ENCODE results near the gene LANCL2.
"Not testable (repeated sequence)": the region's sequence is repeated elsewhere in the genome, so short reads cannot be mapped to it uniquely, and the experiment has no call there.

Gene LANCL2

DNA sequence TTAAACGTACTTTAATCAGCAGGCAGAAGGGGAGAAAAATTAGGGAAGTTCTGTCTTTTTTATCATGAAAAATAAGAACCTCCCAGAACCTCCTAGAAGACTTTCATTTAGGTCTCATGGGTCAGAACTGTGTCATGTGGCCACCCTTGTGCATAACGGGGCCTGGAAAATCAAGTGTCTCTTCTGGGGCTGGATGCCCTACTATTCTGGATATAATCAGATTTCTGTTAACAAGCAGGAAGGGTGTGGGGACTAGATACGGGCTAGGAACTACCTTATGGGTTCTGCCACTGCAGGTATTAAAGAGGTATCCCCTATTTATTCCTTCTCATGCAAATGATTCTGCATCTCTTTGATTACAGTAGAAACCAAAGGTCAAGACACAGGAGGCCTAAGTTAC lies 14.1 kb downstream of the LANCL2 start:
- H3K4me3 ChIP-seq (ENCODE audit: low read depth, low read length) = no peak overlapping the region
- no peak overlapping the region for H3K27ac ChIP-seq (ENCODE audit: low read depth, low read length)
- H3K9me3 ChIP-seq (ENCODE audit: control insufficient read depth, insufficient read depth, low read depth, low read length) = peaks cover 30% of the 10 kb centered on the region; the same call in 1 of the 2 replicates
- H3K4me1 ChIP-seq (ENCODE audit: control insufficient read depth, insufficient read depth, low read length) = no peaks in the 10 kb centered on the region; the same call in 1 of the 2 replicates
- no peak overlapping the region for H3K9ac ChIP-seq (ENCODE audit: low read length)
- no peaks in the 10 kb centered on the region for H3K36me3 ChIP-seq (ENCODE audit: control insufficient read depth, insufficient read depth, low read length)
- no peaks in the 10 kb centered on the region for H3K27me3 ChIP-seq (ENCODE audit: control insufficient read depth, insufficient read depth, low read length)

DNA sequence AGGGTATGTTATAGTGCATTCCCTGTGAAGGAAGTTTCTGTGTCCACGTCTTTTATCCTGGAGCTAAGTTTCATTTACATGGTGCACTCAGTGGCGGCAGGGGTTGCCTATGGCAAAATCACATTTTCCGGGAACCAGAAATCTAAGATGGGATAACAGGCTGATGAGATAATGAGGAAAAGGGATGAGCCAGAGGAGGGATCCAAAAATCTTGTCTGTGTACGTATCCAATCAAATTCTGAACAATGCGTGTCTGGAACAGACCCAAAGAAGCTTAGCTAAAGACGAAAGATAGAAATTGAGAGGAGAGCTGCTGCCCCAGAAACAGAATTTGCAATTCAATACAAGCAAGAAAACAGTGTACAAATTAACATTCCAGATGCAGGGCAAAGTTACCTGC lies 16.1 kb downstream of the LANCL2 start:
- no peak overlapping the region for H3K4me3 ChIP-seq (ENCODE audit: low read depth, low read length)
- peaks cover 42% of the 10 kb centered on the region for H3K9me3 ChIP-seq (ENCODE audit: control insufficient read depth, insufficient read depth, low read depth, low read length)

DNA sequence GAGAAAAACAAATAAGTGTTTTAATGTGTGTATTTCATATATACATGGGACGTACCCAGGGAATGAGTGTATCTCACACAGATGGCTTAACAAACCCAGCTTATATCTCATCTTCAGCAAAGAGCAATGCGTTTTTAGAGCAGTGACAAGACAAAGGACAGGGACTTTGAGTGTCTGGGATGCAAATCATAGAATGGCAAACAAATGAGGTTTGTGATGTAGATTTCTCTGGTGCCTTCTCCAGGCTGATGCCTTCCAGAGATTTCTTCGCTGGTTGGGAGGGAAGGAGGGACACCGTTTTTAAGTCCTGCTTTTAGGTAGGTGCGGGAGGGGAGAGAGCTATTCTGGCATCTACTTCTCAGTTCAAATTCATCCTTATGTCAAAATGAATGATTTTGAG lies 16.6 kb downstream of the LANCL2 start:
- H3K36me3 ChIP-seq (ENCODE audit: control insufficient read depth, insufficient read depth, low read length) = peaks cover 3% of the 10 kb centered on the region; the same call in 1 of the 2 replicates
- no peaks in the 10 kb centered on the region; the same call in 1 of the 2 replicates for H3K4me1 ChIP-seq (ENCODE audit: control insufficient read depth, insufficient read depth, low read length)
- H3K27ac ChIP-seq (ENCODE audit: low read depth, low read length) = no peak overlapping the region
- H3K9ac ChIP-seq (ENCODE audit: low read length) = no peak overlapping the region
- peaks cover 47% of the 10 kb centered on the region for H3K9me3 ChIP-seq (ENCODE audit: control insufficient read depth, insufficient read depth, low read depth, low read length)
- no peak overlapping the region for H3K4me3 ChIP-seq (ENCODE audit: low read depth, low read length)
- H3K27me3 ChIP-seq (ENCODE audit: control insufficient read depth, insufficient read depth, low read length) = no peaks in the 10 kb centered on the region

More for the DNA sequence above, 16.1 kb downstream of the LANCL2 start:
- Histone ChIP-seq H3K4me1 (ENCODE audit: control insufficient read depth, insufficient read depth, low read length) (no peaks in the 10 kb centered on the region; the same call in 1 of the 2 replicates), H3K27me3 (ENCODE audit: control insufficient read depth, insufficient read depth, low read length) (no peaks in the 10 kb centered on the region), H3K27ac (ENCODE audit: low read depth, low read length) (no peak overlapping the region), H3K9ac (ENCODE audit: low read length) (no peak overlapping the region), H3K36me3 (ENCODE audit: control insufficient read depth, insufficient read depth, low read length) (no peaks in the 10 kb centered on the region)

DNA sequence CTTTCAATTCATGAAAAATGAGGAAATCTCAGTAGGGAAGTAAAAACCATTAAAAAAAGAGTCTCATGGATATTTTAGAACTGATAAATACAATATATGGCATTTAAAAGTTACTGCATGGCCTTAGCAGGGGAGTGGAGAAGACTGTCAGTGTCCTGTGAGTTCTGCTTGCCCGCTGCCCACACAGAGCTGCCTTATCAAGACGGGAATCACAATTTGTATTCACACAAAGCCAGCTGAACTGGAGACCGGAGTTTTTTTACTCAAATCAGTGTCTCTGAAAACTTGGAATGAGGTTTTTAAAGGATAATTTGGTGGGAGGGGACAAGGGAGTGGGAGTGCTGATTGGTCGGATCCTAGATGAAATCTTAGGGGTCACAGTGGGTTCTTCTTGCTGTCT lies 17.1 kb downstream of the LANCL2 start:
- Histone ChIP-seq H3K4me1 (ENCODE audit: control insufficient read depth, insufficient read depth, low read length) (no peaks in the 10 kb centered on the region; the same call in 1 of the 2 replicates), H3K36me3 (ENCODE audit: control insufficient read depth, insufficient read depth, low read length) (peaks cover 3% of the 10 kb centered on the region; the same call in 1 of the 2 replicates), H3K9ac (ENCODE audit: low read length) (no peak overlapping the region), H3K9me3 (ENCODE audit: control insufficient read depth, insufficient read depth, low read depth, low read length) (peaks cover 52% of the 10 kb centered on the region), H3K27ac (ENCODE audit: low read depth, low read length) (no peak overlapping the region), H3K4me3 (ENCODE audit: low read depth, low read length) (no peak overlapping the region), H3K27me3 (ENCODE audit: control insufficient read depth, insufficient read depth, low read length) (no peaks in the 10 kb centered on the region)

DNA sequence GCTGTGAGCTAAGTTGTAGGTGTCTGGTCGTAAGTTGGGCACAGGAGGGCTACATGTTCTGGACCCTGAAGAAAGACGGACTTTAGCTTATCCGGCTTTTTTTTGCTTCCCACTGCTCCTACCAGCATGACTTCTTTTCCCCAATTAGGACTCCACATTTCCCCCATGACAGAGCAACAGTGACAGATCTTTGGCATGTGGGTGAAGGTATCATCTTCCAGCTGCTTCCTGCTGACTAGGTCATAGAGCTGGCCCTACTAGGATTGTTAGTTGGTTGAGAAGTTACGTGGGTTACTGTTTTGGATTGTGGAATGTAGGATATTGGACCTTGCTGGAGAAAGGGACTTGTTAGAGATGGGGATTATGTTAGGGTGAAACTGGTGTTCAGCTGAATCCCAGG lies 21.4 kb downstream of the LANCL2 start:
- Histone ChIP-seq H3K4me3 (ENCODE audit: low read depth, low read length) (peak overlapping the region; percentile 20; the same call in 1 of the 2 replicates), H3K27ac (ENCODE audit: low read depth, low read length) (no peak overlapping the region), H3K9ac (ENCODE audit: low read length) (no peak overlapping the region), H3K4me1 (ENCODE audit: control insufficient read depth, insufficient read depth, low read length) (no peaks in the 10 kb centered on the region; the same call in 1 of the 2 replicates), H3K36me3 (ENCODE audit: control insufficient read depth, insufficient read depth, low read length) (peaks cover 4% of the 10 kb centered on the region), H3K9me3 (ENCODE audit: control insufficient read depth, insufficient read depth, low read depth, low read length) (peaks cover 76% of the 10 kb centered on the region), H3K27me3 (ENCODE audit: control insufficient read depth, insufficient read depth, low read length) (no peaks in the 10 kb centered on the region)

DNA sequence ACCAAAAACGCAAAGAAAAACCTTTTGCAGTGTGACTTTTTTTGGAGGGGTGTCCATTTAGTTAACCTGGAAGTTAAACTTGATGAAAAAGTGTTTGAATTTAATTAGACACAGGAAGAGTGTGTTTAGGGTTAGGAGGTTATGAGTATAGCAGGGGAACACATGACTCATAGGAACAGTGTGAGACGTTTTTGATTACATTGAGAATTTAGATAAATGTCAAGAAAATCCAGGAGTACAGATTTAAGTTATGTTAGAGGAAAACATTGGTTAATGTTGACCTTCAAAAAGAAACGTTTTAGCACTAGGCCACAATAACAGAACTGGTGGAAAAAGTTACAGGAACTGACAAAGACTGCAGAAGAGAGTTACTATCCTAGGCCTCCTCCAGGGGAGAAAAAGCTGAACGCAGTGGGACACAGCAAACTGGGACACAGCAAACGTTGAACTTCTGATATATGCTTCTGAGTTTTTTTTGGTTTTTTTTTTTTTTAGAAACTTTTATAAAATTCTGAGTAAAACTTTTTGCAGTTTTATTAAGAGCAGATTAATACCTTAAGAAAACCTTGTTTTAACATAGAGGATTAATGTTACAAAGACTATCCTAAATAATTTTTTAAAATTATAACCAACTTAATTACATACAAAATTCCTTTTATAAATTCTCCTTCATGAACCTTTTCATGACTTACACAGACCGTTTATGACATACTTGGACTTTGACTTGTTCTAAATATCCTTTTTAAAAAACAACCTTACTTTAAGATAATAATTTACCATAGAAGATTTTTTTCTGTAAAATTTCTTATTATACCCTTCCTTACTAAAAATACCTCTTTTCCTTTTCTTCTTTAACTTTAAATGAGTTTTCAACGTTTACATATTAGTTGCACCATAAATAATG lies 22.2 kb downstream of the LANCL2 start:
- H3K27ac ChIP-seq (ENCODE audit: low read depth, low read length) = no peak overlapping the region
- H3K9me3 ChIP-seq (ENCODE audit: control insufficient read depth, insufficient read depth, low read depth, low read length) = peaks cover 73% of the 10 kb centered on the region
- no peaks in the 10 kb centered on the region for H3K27me3 ChIP-seq (ENCODE audit: control insufficient read depth, insufficient read depth, low read length)
- H3K36me3 ChIP-seq (ENCODE audit: control insufficient read depth, insufficient read depth, low read length) = peaks cover 8% of the 10 kb centered on the region
- H3K4me1 ChIP-seq (ENCODE audit: control insufficient read depth, insufficient read depth, low read length) = no peaks in the 10 kb centered on the region
- H3K9ac ChIP-seq (ENCODE audit: low read length) = no peak overlapping the region
- H3K4me3 ChIP-seq (ENCODE audit: low read depth, low read length) = no peak overlapping the region

DNA sequence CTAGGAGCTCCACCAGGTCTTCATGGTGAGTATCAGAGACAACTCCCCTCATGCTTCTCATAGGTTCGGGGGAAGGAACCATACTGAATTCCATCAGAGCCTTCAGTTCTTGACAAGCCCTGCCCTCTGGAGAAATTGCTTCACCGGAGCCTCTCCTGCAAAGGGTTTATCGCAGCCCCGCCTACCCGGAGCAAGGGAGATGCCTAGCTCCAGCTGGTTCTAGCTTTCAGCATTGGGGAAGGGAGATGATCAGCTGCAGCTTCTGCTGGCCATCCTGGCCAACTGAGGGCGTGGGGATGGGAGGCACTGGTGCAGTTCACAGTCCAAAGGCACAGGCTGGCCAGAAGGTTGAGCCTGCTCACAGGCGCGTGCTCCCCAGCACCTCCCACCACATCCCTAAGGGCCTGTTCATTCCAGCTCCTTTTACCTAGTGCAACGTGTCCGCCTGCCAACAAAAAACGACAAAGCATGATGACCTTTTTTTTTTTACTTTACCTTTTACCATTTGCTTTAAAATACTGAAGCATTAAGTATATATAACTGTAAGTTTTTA lies 31.2 kb downstream of the LANCL2 start:
- no peak overlapping the region for H3K4me3 ChIP-seq (ENCODE audit: low read depth, low read length)
- H3K36me3 ChIP-seq (ENCODE audit: control insufficient read depth, insufficient read depth, low read length) = peaks cover 15% of the 10 kb centered on the region
- no peak overlapping the region for H3K27ac ChIP-seq (ENCODE audit: low read depth, low read length)
- H3K4me1 ChIP-seq (ENCODE audit: control insufficient read depth, insufficient read depth, low read length) = no peaks in the 10 kb centered on the region
- H3K9ac ChIP-seq (ENCODE audit: low read length) = no peak overlapping the region
- peaks cover 17% of the 10 kb centered on the region for H3K9me3 ChIP-seq (ENCODE audit: control insufficient read depth, insufficient read depth, low read depth, low read length)
- H3K27me3 ChIP-seq (ENCODE audit: control insufficient read depth, insufficient read depth, low read length) = no peaks in the 10 kb centered on the region

DNA sequence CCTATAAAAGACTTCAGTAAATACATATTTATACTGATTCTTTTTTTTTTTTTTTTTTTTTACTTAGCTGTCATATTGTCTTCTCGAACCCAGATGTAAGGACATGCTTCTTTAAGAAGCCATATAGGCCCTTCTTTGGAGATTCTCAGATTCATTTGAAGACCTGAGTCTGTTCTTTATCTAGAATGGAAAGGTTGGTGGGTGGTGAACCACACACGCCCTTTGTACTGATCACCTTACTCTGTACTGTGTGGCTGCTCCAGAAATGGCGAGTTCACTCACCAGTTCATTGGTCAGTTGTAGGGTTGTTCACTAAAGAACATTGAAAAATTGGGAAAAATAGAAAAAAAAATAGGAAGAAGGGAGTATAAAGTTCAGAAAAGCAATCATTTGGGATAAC lies 32.5 kb downstream of the LANCL2 start:
- H3K4me3 ChIP-seq (ENCODE audit: low read depth, low read length) = no peak overlapping the region
- H3K9ac ChIP-seq (ENCODE audit: low read length) = no peak overlapping the region
- no peak overlapping the region for H3K27ac ChIP-seq (ENCODE audit: low read depth, low read length)
- H3K4me1 ChIP-seq (ENCODE audit: control insufficient read depth, insufficient read depth, low read length) = no peaks in the 10 kb centered on the region
- H3K27me3 ChIP-seq (ENCODE audit: control insufficient read depth, insufficient read depth, low read length) = no peaks in the 10 kb centered on the region
- H3K9me3 ChIP-seq (ENCODE audit: control insufficient read depth, insufficient read depth, low read depth, low read length) = peaks cover 13% of the 10 kb centered on the region
- peaks cover 11% of the 10 kb centered on the region for H3K36me3 ChIP-seq (ENCODE audit: control insufficient read depth, insufficient read depth, low read length)

DNA sequence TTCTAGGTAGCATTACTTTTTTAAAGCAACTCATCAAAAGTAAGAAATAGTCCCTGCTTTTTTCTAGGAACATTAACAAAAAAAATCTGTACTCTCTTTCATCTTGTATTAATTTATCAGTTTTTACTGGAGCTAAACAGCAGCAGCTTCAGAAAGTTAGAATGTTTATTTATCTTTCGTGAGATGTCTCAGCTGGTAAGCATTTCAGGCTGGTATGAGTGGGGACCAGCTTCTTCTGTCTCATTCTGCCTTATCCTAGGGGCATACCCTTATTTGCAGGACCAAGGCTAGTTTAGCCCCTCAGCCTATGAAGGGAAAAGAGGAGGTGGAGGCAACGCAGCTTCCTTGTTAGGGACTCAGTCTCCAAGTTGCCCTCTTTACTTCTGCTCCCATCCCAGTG lies 35.1 kb downstream of the LANCL2 start:
- no peak overlapping the region for H3K27ac ChIP-seq (ENCODE audit: low read depth, low read length)
- peaks cover 12% of the 10 kb centered on the region for H3K36me3 ChIP-seq (ENCODE audit: control insufficient read depth, insufficient read depth, low read length)
- peaks cover 13% of the 10 kb centered on the region for H3K9me3 ChIP-seq (ENCODE audit: control insufficient read depth, insufficient read depth, low read depth, low read length)
- H3K4me3 ChIP-seq (ENCODE audit: low read depth, low read length) = no peak overlapping the region
- no peak overlapping the region for H3K9ac ChIP-seq (ENCODE audit: low read length)
- no peaks in the 10 kb centered on the region for H3K27me3 ChIP-seq (ENCODE audit: control insufficient read depth, insufficient read depth, low read length)
- H3K4me1 ChIP-seq (ENCODE audit: control insufficient read depth, insufficient read depth, low read length) = no peaks in the 10 kb centered on the region

DNA sequence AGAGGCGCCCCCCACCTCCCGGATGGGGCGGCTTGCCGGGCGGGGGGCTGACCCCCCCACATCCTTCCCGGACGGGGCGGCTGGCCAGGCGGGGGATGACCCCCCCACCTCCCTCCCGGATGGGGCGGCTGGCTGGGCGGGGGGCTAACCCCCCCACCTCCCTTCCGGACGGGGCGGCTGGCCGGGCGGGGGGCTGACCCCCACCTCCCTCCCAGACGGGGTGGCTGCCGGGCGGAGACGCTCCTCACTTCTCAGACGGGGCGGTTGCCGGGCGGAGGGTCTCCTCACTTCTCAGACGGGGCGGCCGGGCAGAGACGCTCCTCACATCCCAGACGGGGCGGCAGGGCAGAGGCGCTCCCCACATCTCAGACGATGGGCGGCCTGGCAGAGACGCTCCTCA lies 37.4 kb downstream of the LANCL2 start:
- H3K9ac ChIP-seq (ENCODE audit: low read length); H3K27ac ChIP-seq (ENCODE audit: low read depth, low read length); H3K4me3 ChIP-seq (ENCODE audit: low read depth, low read length); H3K27me3 ChIP-seq (ENCODE audit: control insufficient read depth, insufficient read depth, low read length); H3K4me1 ChIP-seq (ENCODE audit: control insufficient read depth, insufficient read depth, low read length): not testable (repeated sequence)
- H3K36me3 ChIP-seq (ENCODE audit: control insufficient read depth, insufficient read depth, low read length) = peaks cover 13% of the 10 kb centered on the region
- peaks cover 13% of the 10 kb centered on the region for H3K9me3 ChIP-seq (ENCODE audit: control insufficient read depth, insufficient read depth, low read depth, low read length)

DNA sequence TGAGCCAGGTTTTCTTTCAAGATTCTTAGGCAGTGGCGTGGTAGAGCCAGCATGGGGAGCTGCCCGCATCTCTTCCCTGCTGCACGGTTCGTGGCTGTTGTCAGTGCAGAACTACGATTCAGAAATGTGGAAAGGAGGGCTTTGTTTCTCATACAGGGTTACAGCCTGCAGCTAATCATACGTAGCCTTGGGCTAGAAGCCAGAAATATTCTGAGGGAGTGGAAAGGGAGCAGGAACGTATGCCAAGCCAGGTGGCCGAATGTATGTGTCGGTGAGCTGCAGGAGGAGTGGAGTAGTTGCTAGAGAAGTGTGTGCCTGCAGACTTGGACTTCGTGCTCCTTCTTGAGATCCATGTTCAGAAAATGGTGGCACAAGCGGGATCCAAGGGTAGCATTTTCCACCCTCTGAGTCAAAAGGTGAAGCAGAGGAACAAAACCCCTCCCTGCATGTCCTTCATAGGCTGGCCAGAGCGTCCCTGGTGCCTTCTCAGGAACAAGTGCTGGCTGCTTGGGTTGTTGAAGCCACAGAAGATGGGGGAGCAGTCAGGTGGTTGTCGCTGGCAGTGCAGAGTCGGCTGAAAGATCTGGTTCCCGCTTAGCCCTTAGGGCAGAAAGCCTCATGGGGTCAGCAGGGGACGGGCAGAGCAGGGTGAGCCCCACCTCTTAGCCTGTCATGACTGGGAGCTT lies 40.9 kb downstream of the LANCL2 start:
- H3K9ac ChIP-seq (ENCODE audit: low read length) = no peak overlapping the region
- H3K27me3 ChIP-seq (ENCODE audit: control insufficient read depth, insufficient read depth, low read length) = no peaks in the 10 kb centered on the region
- no peak overlapping the region for H3K4me3 ChIP-seq (ENCODE audit: low read depth, low read length)
- H3K27ac ChIP-seq (ENCODE audit: low read depth, low read length) = no peak overlapping the region
- H3K9me3 ChIP-seq (ENCODE audit: control insufficient read depth, insufficient read depth, low read depth, low read length) = peaks cover 3% of the 10 kb centered on the region; the same call in 1 of the 2 replicates
- peaks cover 8% of the 10 kb centered on the region for H3K36me3 ChIP-seq (ENCODE audit: control insufficient read depth, insufficient read depth, low read length)
- no peaks in the 10 kb centered on the region for H3K4me1 ChIP-seq (ENCODE audit: control insufficient read depth, insufficient read depth, low read length)

Measured in HUES6 (cell line).